Peyer's patch (tissue), 4 donors: ENCODE measurements around the gene SLC29A2.

Experiments
- POLR2A ChIP-seq, 2 donors: fragments of 450-650 bp; IDR thresholded peaks; one replicate each; pipeline ENCODE4 v1.5.1; 2017; ENCODE audit warnings: antibody characterized with exemption in 2 of 2, mild to moderate bottlenecking in 2 of 2, moderate library complexity in 2 of 2
- TF ChIP-seq, protein P1 (sequence below), 6 experiments: fragments of 450-650 bp in 4 of 6; fragments of 200-600 bp in 2 of 6; sonication (generic) in 1 of 6; IDR thresholded peaks; one replicate each; pipeline ENCODE4 v1.5.1; 2017 to 2019; ENCODE audit warnings: antibody characterized with exemption in 6 of 6, mild to moderate bottlenecking in 3 of 6, moderate library complexity in 1 of 6

DNA sequence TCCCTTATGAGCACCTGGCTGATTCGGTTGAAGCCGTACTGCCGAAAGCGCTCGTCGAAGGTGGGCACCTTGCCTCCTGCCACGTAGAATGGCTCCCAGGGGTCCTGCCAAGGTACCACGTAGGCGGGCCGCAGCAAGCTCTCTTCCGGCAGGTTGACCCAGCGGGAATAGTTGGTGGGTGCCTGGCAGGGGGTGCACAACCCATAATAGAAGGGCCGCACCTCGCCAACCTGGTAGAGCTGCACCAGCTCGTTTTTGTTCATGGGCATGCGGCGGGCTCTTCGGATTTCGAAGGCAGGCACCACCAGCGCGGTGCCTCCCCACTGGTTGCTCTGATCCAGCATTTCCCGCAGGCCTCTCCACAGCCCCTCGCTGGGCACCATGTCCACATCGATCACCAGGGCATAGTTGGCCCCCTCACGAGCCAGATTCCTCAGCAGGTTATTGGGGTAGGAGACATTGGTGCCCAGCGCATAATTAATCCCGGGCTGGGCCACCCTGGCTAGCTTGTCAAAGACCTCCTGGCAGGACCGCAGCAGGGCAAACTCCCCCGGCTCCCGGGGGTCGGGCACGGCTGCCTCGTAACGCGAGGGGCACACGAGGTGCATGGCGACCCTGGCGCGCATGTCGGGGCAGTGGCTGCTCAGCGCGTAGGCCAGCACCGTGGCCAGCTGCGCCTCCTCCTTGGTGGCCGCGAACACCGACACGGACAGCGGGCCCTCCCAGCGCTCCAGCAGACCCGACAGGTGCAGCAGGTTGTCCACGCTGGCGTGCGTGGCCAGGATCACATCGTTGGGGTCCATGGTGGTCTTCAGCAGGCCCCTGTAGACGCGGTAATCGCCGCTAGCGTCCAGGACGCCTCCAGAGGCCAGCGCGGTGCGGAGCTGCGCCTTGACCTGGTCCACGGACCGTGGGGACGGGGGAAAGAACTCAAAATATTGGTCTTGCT lies 24.8 kb downstream of the SLC29A2 start:
- TF ChIP-seq, protein P1, sequence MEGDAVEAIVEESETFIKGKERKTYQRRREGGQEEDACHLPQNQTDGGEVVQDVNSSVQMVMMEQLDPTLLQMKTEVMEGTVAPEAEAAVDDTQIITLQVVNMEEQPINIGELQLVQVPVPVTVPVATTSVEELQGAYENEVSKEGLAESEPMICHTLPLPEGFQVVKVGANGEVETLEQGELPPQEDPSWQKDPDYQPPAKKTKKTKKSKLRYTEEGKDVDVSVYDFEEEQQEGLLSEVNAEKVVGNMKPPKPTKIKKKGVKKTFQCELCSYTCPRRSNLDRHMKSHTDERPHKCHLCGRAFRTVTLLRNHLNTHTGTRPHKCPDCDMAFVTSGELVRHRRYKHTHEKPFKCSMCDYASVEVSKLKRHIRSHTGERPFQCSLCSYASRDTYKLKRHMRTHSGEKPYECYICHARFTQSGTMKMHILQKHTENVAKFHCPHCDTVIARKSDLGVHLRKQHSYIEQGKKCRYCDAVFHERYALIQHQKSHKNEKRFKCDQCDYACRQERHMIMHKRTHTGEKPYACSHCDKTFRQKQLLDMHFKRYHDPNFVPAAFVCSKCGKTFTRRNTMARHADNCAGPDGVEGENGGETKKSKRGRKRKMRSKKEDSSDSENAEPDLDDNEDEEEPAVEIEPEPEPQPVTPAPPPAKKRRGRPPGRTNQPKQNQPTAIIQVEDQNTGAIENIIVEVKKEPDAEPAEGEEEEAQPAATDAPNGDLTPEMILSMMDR (IDR thresholded peaks at IDR 0.05) = no peak
- no peak for TF ChIP-seq POLR2A (IDR thresholded peaks at IDR 0.05)
